ENCODE results near the gene SSC5D. TPM values are rescaled to one million over a fixed set of nuclear protein-coding genes. Genes with fewer than 3 reads are reported as not detected.
"Not testable (repeated sequence)": the region's sequence is repeated elsewhere in the genome, so short reads cannot be mapped to it uniquely, and the experiment has no call there.

The SSC5D gene
- polyA plus RNA-seq, 4 donors: 1.9 to 7.0 (median 3.1) TPM

DNA sequence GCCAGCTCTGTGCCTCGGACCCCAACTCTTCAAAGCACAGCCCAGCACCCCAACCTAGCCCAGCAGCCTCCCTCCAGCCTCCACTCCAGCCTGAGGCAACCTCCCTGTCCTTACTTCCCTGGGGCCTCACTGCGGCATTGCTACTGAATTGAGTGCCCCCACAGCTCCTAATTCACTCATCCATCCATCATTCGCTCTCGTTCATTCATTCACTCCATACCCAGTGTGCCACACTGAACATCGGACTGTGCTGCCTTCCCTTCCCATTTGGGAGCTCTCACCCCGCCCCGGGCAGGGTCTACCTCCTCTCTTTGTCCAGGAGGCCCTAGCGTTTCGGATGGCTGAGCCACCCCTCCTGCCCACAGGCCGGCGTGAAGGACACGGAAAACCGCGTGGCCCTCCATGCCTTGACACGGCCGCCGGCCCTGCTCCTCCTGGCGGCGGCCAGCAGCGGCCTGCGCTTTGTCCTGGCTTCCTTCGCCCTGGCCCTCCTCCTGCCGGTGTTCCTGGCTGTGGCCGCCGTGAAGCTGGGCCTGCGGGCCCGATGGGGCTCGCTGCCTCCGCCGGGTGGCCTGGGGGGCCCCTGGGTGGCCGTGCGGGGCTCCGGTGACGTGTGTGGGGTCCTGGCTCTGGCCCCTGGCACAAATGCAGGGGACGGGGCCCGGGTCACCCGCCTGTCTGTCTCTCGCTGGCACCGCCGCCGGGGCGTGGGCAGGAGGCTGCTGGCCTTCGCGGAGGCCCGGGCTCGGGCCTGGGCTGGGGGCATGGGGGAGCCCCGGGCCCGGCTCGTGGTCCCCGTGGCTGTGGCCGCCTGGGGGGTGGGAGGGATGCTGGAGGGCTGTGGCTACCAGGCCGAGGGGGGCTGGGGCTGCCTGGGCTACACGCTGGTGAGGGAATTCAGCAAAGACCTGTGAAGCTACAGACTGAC lies 1.9 kb upstream of the SSC5D start:
- no peak for DNase-seq (ENCODE audit: low read depth in 4 of 4, low spot score in 3 of 4)

DNA sequence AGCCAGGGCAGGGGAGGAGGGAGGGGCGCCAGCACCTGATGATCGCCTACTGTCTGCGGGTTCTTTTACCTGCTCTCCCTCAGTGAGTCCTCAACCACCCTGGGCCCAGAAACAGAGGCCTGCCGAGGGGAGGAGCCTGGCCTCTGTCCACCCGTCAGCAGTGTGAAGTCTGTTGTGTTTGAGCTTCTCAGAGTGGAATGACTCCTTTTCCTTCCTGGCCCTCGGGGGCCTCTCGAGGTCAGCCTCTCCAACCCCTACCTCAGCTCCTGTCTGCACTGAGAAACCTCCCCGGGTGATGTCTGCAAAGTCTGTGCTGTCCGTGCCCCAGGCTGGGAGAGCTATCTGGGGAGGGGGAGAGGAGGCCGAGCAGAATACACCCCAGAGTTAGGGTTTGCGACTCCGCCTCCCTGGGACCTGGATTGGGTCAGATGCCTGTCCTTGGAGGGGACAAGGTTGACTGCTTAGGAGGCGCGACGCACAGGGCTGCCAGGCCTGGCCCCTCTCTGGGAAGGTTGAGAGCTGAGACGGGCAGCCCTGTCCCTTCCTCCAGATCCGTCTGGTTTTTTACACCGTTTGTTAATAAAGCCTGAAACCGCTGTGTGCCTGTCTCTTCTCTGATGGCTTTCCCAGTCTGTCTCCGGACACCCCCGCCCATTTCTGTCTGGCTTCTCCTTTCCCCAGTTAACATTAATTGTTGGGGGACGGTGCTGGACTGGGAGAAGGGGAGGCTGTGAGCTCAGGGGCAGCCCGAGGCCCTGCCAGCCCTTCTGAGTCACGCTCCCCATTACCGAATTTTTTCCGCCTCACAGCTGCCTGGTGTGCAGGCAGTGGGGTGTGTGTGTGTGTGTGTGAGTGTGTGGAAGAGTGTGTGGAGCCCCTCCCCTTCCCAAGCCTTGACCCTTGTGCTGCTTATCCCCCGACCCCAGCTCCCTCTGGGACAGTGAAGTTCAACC lies 989 bp upstream of the SSC5D start:
- DNase-seq (ENCODE audit: low read depth in 4 of 4, low spot score in 3 of 4): no peak

DNA sequence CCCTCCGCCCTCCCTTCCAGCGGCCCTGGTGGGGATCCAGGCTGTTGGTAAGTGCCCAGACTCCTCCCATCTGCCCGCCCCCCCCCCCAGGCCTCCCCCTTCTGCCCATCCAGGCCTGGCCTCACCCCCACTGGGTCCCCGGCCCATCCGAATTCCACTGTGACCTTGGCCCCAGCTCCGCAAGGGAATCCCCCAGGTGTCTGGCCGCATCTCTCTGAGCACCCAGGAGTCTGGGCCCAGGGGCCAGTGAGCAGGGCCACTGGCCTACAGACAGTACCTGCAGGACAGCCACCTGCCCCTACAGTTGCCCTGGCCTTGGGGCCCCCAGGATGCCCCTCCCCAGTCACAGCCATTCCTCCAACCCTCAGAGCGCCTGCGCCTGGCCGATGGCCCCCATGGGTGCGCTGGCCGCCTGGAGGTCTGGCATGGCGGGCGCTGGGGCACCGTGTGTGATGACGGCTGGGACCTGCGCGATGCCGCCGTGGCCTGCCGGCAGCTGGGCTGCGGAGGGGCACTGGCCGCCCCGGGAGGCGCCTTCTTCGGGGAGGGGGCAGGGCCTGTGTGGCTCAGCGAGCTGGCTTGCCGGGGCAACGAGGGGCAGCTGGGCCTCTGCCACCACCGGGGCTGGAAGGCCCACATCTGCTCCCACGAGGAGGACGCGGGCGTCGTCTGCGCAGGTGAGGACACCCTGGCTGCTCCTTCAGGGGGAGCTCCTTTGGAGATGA lies 912 bp downstream of the SSC5D start:
- DNase-seq (ENCODE audit: low read depth in 4 of 4, low spot score in 3 of 4): no peak

DNA sequence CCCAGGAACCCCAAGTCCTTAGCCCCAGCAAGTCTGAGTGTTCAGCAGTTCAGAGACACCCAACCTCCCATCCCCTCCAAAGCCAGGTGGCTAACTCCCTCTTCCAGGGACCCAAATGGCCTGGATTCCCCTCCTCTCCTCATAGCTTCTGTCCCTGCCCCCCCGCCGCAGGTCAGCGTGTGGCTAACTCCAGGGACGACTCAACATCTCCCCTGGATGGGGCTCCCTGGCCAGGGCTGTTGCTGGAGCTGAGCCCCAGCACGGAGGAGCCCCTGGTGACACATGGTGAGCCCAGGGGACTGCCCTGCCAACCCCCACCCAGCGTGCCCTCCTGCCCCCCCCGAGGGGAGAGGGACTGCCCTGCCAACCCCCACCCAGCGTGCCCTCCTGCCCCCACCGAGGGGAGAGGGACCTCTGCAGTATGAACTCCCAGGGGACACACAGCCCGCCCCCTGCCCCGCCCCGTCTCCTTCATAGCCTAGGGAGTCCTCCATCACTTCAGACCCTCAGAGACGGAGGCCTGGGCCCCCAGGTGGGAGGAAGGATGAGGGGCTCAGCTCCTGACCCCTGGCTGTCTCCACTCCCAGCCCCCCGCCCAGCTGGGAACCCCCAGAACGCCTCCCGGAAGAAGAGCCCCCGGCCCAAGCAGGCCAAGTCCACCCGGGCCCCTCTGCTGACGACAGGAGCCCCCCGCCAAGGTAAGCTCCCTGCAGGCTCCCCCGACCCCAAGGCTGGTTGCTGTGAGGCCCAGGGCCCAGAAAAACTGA lies 1.7 kb downstream of the SSC5D start:
- DNase-seq (ENCODE audit: low read depth in 4 of 4, low spot score in 3 of 4): no peak

DNA sequence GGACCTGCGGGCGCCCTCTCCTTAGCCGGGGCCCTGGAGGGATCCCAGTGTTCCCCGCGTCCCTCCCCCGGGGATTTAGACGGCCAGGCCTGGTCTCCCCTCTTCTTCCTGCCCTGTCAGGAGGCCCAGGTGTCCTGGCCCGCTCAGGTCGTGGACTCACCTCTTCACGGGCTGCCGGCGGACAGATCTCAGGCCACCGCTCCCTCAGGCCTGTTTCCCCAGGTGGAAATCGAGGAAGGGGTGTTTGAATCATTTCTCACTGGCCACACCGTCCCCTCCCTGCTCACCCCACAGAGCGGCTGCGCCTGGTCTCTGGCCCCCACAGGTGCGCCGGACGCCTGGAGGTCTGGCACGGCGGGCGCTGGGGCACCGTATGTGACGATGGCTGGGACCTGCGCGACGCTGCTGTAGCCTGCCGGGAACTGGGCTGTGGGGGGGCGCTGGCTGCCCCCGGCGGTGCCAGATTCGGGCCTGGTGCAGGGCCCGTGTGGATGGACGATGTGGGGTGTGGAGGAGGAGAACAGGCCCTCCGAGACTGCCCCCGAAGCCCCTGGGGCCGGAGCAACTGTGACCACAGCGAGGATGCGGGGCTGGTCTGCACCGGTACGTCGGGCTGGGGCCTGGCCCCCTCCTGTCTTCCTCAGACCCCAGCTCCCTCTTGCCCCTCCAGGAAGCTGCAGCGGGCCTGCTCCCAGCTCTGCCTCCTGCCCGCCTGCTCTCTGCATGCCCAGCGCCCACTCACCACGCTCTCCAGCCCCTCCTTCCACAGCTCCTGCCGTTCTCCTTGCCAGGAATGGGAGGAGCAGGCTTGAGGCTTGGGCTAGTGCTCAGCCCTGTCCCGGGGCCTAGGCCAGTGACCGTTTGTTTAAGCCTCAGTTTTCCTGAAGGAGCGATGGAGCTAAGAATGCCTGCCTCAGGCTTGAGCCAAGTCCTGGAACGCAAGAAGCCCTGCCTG lies 2.5 kb downstream of the SSC5D start:
- DNase-seq (ENCODE audit: low read depth in 4 of 4, low spot score in 3 of 4): no peak

DNA sequence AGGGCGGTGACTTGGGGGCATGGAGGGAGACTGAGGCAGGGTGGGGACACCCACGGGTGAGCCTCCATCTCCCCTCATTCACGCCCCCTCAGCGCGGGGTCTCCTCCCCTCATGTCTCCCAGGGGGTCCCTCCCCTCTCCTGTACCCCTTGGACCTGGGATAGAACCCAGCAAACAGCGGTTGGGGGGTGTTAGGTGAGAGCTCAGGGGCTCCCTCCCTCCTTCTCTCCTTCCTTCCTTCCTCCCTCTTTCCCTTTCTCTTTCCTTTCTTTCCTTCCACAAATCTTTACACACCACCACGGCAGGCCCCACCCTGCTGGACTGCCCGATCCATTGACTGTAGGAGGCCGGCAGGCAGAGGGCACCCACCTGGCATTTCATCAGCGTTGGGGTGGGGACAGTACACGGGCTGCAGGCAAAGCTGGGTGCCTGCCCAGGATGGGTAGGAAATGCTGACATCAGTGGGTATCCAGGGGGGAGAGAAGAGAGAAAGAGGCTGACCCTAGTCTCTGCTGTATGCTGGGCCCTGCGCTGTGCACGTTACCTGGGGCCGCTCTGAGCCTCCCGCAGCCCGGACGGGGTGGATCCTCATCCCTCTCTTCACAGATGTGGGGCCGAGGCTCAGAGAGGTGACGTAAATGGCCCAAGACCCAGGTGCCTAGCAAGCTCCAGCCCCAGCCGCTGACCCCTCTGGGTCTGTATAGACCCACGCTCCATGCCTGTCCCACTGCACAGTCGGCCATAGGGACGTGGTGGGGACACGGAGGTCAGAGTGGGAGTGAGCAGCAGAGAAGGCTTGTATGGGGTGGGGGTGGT lies 3.5 kb downstream of the SSC5D start:
- DNase-seq (ENCODE audit: low read depth in 4 of 4, low spot score in 3 of 4): no peak

DNA sequence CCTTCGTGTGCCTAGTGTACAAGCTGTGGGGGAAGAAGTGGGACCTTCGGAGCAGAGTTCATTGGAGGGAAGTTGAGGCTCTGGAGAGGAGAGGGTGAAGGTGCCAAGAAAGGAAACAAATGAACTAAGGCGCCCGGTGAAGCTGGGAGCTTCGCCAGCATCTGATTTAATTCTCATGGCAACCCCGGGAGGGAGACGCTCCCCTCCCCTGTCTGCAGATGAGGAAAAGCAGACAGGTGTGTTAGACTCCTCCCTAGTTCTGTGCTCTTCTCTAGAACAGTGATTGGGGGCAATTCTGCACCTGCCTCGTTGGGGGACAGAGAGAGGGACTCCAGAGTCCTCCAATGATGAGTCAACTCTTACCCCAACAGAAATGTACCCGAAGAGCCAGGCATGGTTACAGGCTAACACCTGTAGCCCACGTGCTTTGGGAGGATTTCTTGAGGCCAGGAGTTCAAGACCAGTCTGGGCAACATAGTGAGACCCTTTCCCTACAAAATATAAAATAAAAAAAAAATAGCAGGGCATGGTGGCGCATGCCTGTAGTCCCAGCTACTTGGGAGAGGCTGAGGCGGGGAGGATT lies 4.2 kb downstream of the SSC5D start:
- DNase-seq (ENCODE audit: low read depth in 4 of 4, low spot score in 3 of 4): no peak

DNA sequence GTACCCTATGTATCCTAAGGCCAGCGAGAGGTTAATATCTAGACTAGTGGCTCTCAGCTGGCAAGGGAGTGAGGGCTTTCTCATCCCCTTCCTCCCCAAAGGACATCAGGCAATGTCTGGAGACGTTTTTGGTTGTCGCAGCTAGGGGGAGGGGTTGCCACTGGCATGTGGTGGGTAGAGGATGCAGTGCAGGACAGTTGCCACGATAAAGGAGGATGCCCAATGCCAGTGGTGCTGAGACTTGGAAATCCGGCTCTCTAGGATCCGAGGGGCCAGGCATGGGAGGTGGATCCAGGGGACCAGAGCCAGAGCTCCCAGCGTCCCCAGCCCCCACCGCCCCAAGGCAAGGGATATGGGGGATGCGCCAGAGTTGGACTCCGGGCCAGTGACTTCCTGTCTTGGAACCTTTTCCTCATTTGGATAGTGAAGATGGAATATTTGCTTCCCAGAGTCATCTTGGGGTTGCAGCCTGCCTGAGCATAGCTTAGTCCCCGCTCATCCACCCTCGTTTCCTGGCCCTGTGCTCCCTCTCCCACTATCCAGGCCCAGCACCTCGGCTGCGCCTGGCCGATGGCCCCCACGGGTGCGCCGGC lies 4.9 kb downstream of the SSC5D start:
- no peak for DNase-seq (ENCODE audit: low read depth in 4 of 4, low spot score in 3 of 4)

DNA sequence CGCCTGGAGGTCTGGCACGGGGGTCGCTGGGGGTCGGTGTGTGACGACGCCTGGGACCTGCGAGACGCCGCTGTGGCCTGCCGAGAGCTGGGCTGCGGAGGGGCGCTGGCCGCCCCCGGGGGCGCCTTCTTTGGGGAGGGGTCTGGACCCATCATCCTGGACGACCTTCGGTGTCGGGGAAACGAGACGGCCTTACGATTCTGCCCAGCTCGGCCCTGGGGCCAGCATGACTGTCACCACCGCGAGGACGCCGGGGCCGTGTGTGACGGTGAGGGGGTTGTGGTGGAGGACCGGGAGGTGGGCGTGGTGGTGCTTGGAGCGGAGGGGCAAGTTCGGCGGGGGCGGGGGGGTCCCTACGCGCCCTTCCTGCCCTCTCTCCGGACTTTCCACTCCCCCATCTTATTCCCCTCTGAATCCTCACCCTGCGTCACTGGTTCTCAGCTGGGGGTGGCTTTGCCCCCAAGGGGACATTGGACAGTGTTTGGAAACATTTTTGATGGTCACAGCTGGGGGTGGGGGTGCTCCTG lies 5.5 kb downstream of the SSC5D start:
- no peak for DNase-seq (ENCODE audit: low read depth in 4 of 4, low spot score in 3 of 4)

DNA sequence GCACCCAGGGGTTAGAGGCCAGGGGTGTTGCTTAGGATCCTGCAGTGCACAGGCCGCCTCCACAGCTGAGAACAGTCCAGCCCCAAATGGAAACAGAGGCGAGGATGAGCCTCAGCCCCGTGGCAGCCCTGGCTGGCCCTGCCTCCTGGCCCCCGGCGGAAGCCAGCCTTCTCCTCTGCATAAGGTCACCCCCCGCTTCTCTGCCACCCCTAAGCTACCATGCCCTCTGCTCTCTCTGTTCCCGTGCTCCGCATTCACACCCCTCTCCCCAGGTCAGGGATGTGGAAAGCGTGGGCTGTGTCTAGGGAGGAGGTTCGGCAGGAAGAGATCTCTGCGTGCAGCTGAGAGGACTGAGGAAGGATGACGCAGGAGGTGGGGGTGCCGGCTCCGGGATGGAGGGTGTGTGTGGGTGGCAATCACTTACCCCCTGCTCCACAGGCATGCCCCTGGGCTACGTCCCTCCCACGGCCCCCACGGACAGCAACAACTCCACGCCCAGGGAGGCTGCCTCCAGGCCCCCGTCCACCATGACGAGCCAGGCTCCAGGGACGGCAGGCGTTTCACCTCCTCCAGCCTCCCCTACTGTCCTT lies 6.0 kb downstream of the SSC5D start:
- no peak for DNase-seq (ENCODE audit: low read depth in 4 of 4, low spot score in 3 of 4)

DNA sequence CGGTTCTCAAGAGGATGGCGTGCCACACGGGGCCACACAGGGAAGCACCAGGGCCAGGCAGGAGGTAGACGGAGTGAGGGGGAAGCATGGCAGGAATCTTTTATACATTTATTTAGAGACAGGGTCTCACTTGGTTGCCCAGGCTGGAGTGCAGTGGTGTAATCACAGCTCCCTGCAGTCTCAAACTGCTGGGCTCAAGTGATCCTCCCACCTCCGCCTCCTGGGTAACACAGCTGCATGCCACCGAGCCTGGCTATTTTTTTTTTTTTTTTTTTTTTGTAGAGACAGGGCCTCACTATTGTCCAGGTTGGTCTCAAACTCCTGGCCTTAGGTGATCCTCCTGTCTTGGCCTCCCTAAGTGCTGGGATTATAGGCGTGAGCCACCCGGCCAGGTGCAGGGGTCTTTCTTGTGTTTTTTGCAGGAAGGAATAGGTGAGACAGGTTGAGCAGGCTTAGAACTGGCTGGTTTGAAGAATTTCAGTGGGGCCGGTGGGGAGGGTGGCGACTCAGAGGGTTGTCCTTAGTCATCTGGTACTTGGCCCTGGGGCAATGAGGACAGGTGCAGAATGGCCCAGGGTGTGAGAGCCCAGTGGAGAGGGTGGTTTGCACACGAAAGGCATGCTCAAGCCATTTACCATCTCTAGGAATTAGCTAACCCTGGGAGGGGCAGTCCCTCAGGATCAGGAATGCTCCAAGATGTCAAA lies 7.6 kb downstream of the SSC5D start:
- DNase-seq (ENCODE audit: low read depth in 4 of 4, low spot score in 3 of 4): no peak

DNA sequence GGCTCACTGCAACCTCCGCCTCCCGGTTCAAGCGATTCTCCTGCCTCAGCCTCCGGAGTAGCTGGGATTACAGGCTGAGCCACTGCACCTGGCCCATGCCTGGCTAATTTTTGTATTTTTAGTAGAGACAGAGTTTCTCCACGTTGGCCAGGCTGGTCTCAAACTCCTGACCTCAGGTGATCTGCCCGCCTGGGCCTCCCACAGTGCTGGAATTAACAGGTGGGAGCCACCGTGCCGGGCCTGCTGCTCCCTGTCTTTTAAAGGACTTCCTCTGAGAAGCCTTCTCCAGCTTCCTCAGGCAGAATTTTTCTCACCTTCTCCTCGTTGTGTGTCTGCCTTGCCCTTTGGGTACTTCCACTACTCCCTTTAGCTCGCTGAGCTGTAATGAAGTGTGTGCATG lies 8.6 kb downstream of the SSC5D start:
- not testable (repeated sequence) for DNase-seq (ENCODE audit: low read depth in 4 of 4, low spot score in 3 of 4)

DNA sequence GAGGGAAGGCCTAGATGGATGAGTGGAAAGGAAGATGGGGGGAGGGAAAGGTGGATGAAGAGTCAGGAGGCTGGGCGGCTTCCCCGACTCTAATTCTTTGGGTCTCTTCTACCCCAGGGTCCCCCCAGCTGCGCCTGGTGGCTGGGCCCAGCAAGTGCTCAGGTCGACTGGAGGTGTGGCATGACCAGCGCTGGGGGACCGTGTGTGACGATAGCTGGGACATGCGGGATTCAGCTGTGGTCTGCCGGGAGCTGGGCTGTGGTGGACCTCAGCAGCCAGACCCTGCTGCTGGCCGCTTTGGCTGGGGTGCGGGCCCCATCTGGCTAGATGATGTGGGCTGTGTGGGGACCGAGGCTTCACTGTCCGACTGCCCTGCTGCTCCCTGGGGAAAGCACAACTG lies 9.5 kb downstream of the SSC5D start:
- no peak for DNase-seq (ENCODE audit: low read depth in 4 of 4, low spot score in 3 of 4)

DNA sequence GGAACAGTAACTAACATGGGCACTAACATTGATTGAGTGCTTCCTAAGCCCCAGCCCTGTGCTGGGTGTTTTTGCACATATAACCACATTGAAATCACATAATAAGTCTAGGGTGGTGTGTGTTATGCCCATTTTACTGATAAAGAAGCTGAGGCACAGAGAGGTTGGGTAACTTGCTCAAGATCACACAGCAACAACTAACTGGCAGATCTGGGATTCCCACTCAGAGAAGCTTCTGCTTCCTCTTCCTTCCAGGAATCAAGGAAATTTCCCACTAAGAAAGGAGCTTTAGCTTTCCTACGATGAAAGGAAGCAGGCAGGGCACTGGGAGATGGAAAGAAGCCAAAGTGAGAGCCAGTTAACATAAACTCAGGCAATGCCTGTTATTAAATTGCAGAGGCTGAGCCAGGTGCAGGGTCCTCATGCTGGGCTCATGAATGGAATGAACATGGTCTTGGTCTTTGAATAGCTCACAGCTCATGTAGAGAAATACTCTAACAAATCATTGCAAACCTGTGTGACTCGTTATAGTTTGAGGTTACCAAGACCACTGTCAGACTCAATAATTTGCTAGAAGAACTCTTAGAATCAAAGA lies 10.1 kb downstream of the SSC5D start:
- DNase-seq (ENCODE audit: low read depth in 4 of 4, low spot score in 3 of 4): no peak

DNA sequence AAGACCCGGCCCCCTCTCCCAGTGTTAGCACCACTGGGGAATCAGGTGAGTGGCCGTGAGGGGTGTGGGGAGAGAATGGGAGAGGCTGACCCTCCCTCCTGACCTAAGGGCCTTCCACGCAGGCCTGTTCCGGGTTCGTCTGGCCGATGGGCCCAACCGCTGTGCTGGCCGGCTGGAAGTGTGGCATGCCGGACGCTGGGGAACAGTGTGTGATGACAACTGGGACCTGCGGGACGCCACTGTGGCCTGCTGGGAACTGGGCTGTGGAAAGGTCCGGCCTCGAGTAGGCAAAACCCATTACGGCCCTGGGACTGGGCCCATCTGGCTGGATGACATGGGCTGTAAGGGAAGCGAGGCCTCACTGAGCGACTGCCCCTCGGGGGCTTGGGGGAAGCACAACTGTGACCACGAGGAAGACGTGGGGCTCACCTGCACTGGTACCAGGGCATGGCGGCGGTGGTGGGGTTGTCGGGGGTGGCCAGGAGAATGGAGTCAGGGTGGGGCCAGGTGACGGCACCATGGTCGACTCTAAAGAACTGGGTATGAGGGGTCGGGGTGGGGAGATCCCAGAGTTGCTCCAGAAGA lies 12.2 kb downstream of the SSC5D start:
- no peak for DNase-seq (ENCODE audit: low read depth in 4 of 4, low spot score in 3 of 4)
